ENCODE results near the gene MYL12A.
"Not testable (repeated sequence)": the region's sequence is repeated elsewhere in the genome, so short reads cannot be mapped to it uniquely, and the experiment has no call there.

Gene MYL12A

GRCh38 chr18:3255611-3256165 is 8.1 kb downstream of the MYL12A start:
- DNase-seq (ENCODE audit: low spot score) = no peak

- no peak for DNase-seq (ENCODE audit: low spot score)
These were observed 9.4 kb downstream of the MYL12A start for GRCh38 chr18:3256693-3257626.

- no peak for DNase-seq (ENCODE audit: low spot score)
These were observed 10.1 kb downstream of the MYL12A start for GRCh38 chr18:3257627-3258120.

- no peak for DNase-seq (ENCODE audit: low spot score)
These were observed 13.4 kb downstream of the MYL12A start for GRCh38 chr18:3260995-3261372.

- DNase-seq (ENCODE audit: low spot score) = peak; percentile 87
These were observed 14.0 kb downstream of the MYL12A start, which contains the start of gene MYL12B for GRCh38 chr18:3261373-3262233. TSS of gene MYL12B (plus strand) at chr18:3262133. CDS start at chr18:3272899, 10,766 bp downstream.

- peak; percentile 55 for DNase-seq (ENCODE audit: low spot score)
These were observed 14.9 kb downstream of the MYL12A start for GRCh38 chr18:3262234-3263131.

- no peak for DNase-seq (ENCODE audit: low spot score)
These were observed 15.6 kb downstream of the MYL12A start for GRCh38 chr18:3263132-3263700.

GRCh38 chr18:3264362-3264761 is 16.8 kb downstream of the MYL12A start:
- no peak for DNase-seq (ENCODE audit: low spot score)

GRCh38 chr18:3265564-3266033 is 18.0 kb downstream of the MYL12A start:
- DNase-seq (ENCODE audit: low spot score) = no peak

GRCh38 chr18:3266062-3266608 is 18.5 kb downstream of the MYL12A start:
- no peak for DNase-seq (ENCODE audit: low spot score)

- no peak for DNase-seq (ENCODE audit: low spot score)
These were observed 20.7 kb downstream of the MYL12A start for GRCh38 chr18:3268306-3268705.

- DNase-seq (ENCODE audit: low spot score) = no peak
These were observed 21.8 kb downstream of the MYL12A start for GRCh38 chr18:3269241-3269913.

GRCh38 chr18:3269914-3270299 is 22.3 kb downstream of the MYL12A start:
- DNase-seq (ENCODE audit: low spot score) = no peak

GRCh38 chr18:3273042-3273441 is 25.4 kb downstream of the MYL12A start:
- no peak for DNase-seq (ENCODE audit: low spot score)

- not testable (repeated sequence) for DNase-seq (ENCODE audit: low spot score)
These were observed 30.1 kb downstream of the MYL12A start for GRCh38 chr18:3277643-3278213.

GRCh38 chr18:3279201-3280185 is 31.9 kb downstream of the MYL12A start:
- no peak for DNase-seq (ENCODE audit: low spot score)

GRCh38 chr18:3281456-3282400 is 34.1 kb downstream of the MYL12A start:
- DNase-seq (ENCODE audit: low spot score) = peak; percentile 89

Measured in hematopoietic multipotent progenitor cell treated with erythropoietin and hydrocortisone succinate and interleukin-3 and kit ligand, for 17 days (in vitro differentiated cells).